NCI-H146 (cell line): ENCODE results near the gene SKI.

ENCODE experiments used
- DNase-seq: peaks from one replicate; lab custom pipeline; 2025; lab: John Stamatoyannopoulos, UW

The SKI gene

DNA sequence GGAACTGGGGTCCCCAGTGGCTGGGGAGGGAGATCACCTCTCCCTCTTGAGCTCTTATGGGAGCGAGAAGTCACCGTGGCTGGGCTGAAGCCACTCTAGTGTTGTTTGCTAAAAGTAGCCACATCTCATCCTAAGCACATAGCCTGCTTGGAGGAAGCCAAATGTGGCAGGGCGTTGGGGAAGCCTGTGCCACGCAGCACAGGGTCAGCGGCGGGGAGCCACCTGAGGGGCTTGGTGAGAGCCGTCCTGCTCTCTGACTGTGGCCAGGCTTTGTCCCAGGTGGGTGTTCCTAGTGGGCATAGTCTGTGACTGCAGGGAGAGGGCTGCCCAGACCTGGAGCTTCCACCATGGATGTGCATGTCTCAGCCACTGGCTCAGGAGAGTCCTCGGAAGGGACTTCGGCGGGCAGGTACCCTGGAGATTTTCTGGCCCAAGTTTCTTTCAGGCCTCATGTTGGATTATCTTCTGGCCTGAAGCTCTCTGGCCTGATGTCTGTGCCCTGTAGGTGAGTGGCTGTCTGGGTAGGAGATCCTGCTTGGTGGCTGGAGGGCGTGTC, 124.3 kb downstream of the SKI start:
- DNase-seq: no peak

DNA sequence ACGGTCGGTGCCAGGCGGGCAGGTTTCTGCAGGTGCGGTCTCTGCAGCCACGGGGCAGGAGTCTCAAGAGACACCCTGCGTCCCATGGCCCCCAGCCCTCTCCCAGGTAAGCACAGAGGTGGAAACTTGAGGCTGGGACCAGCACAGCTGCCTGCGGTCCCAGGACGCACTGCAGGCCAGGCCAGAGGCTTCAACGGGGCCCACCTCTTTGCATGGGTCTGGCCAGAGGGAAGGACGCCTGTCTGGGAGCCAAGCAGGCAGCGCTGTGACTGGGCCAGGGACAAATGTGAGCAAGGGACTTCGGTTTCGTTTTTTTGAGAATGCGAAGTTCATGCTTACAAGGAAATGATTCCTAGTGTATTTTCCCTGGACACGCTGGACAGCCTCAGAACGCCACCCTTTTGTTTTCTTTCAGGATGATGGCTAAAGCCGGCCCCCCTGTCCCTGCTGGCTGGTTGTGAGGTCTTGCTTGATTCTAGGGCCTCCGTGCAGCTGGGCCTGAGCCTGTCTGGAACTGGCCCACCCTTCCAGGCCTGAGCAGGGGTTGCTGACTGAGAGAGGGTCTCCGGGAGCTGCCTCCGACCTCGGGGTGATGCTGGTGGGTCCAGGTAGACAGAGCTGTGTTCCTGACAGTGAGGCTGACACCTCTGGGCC, 124.9 kb downstream of the SKI start:
- DNase-seq: no peak

DNA sequence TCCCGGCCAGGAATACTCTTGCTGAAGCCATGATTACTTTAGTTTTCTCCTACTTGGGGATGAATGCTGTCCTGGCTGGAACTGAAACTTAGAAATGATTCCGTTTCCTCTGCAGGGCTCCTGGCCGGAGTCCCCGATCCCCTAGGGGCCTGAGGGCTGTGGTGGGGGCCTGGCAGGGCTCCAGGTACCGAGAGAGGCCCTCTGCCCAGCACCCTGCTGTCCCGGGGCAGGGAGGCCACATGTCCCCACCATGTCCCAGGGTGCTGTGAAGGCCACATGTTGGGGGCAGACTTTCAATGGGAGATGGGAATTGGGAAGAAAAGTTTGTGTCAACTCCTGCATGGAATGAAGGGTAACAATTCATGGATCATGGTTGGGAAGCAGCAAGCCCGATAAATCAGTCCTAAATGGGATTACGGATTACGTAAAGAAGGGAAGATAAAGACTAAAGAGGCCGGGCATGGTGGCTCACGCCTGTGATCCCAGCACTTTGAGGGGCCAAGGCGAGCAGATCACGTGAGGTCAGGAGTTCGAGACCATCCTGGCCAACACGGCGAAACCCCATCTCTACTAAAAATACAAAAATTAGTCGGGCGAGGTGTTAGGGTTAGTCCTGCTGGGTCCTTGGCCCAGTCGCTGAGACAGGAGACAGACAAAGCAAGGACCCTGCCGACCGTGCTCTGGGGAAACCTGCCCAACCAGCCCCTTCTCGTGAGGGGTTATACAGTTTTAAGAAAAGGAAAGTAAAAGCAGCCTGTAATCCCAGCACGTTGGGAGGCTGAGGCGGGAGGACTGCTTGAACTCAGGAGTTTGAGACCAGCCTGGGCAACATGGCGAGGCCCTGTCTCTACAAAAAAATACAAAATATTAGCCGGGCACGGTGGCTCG, 125.7 kb downstream of the SKI start:
- no peak for DNase-seq

GRCh38 chr1:2354511-2355372, 126.6 kb downstream of the SKI start:
- DNase-seq: no peak

DNA sequence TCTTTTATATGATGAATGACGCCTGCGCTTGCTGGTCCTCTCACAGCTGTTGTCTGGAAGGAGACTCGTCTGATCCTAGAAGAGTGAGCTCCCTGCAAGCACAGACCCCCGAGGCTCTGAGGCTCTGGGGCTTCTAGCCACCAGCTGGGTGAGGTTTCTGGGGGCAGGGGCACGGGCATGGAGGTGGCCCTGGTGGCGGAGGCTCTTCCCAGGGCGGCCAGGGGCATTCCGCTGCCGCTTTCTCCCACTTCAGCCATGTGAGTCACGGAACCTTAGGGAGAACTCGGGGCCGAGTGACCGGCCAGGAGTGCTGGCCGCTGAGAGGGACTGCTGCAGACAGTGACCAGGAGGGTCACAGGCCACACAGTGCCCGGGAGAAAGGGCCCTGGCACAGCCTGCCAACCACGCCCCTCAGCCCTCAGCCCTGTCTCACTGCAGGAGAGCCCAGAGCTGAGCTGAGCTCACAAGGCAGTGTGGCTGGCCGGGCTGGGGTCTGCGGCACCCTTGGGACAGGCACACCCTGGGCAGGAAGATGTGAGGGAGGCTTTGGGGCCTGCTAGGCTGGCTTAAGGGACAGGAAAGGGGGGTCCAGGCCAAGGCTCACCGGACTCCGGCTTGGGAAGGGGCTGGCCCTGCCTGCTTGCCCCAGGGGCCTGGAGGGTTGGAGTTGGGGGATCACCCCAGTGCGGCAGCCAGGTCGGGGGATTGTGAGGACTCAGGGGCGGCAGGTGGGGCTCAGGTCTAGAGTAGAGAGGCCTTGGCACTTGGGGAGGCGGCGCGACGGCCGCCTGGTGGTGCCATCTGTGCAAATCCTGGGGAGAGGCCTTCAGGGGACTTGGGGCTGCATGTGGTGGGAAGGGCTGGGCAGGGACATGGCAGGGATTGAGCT, 127.5 kb downstream of the SKI start:
- no peak for DNase-seq

DNA sequence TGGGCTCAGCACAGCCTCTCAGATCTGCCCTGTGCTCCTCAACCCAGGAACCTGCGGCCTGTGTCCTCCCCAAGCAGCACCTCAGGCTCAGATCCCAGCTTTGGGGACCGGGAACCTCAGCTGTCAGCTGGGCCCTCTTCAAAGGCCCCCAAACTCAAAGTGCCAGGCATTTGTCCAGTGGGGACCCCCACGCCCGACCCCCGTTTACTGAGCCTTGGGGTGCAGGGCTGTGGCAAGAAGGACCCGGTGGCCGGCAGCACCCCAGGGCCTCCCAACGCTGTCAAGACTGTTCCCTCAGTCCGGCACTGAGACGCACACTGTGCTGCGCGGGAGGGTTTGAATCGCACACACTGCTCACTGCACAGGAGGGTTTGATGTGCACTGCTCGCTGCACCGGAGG, 128.3 kb downstream of the SKI start:
- DNase-seq: no peak

DNA sequence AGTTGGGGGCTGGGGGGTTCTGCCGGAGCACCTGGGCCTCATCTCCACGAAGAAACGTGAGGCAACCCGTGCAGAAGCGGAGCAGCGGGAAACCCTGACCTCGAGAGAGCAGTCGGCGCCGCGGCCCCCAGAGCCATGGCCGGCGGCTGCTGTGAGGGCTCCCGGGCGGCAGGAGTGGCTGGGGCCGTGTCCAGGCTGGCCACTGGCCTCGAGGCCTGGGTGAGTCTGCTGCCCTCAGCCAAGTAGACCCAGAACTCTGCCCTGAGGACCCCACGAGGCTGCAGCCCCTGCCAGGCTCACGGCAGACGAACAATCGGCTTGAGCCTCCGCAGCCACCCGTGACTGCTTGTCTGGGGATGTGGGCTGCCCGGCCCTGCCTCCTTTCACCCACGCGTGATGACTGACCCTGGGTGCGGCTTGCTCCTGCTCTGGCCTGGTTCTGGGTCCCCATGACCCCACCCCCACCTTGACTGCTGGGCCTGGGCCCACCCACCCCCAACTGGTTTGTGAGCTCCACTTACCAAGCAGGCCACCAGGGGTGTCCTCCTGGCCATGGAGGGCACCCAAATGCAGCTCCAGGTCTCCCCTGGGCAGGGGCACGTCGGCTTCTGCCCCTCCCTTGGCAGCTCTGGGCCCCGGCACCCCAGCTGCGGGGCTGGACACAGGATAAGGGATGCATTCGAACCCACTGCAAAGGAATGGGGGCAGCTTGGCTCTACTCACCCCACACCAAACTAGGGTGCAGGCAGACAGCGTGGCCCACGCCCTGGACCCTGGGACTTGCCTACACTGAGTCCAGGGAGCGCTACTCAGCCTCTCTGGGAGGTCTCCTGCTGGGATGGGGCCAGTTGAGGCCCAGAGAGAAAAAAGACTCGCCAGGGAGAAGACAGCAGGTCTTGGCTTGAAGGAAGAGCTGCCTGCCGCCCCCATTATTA, 129.1 kb downstream of the SKI start:
- DNase-seq: no peak

DNA sequence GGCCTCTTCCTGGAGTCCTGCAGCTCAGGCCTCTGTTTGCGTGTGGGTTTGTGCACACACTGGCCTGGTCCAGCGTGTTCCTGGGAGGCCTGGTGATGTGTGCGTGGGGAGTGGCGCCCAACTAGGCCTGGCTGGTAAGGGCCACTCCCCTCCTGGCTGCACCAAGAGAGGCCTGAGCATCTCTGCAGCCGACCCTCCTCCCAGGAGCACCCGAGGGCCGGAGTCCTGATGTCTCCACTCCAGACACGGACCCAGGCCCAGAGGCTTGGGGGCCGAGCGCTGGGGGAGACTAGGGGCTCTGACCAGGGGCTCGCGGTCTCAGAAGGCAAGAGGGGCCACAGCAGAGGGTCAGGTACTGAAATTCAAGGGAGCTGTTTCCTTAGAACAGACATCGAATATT, 130.0 kb downstream of the SKI start:
- DNase-seq: no peak

DNA sequence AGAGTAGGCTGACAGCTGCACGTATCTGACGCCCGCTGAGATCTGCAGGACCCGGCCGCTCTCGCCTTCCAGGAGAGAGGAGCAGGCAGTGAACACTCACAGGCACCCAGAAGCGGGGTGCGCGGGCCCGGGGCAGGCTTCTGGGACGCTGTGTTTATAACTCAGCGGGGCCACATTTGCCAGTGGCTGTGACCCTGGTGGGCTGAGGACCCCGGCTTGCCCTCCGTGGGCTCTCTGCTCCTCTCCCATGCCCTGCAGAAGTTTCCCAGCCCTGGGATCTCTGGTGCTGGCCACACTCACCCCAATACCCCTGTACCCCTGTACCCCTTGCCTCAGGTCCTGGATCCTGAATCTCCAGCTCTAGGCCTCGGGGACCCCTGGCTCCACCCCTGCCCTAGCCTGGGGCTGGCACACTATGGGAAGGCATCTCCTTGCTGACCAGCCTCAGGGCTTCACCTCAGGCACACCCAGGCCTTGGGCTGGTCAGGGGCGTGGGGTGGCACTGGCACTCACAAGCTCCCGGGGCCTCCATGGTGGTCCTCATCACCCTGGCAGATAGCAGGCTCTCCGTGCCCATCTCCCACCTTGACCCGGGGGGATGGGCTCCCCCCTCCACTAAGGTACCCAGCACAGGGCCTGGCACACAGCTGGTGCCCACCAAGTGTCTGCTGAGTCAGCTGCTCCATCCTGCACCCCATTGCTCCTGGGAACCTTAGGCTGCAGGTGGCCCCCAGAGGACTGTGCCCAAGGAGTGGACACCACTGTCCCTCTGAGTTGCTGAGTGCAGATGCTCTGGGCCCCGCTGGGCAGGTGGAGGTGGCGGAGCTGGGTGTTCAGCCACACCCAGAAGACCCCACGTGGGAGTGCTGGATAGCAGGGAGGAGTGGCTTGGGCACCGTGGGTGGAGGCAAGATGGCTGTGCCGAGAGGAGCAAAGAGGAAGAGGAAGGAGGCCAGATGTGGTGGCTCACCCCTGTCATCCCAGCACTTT, 130.8 kb downstream of the SKI start:
- DNase-seq: no peak
